Skeletal muscle satellite cell (primary cell): ENCODE data around the gene ZBTB20.

ENCODE experiments used
- H3K27me3 ChIP-seq: 2 replicates; pipeline ENCODE4 v1.7.0; 2013; ENCODE audit warnings: low read length; ENCODE audit not compliant: control insufficient read depth, insufficient read depth
- H3K36me3 ChIP-seq: 2 replicates; pipeline ENCODE4 v1.7.0; 2013; ENCODE audit warnings: mild to moderate bottlenecking, control low read depth, low read length; ENCODE audit not compliant: insufficient read depth
- H3K4me1 ChIP-seq: 2 replicates; pipeline ENCODE4 v1.7.0; 2013; ENCODE audit warnings: low read length; ENCODE audit not compliant: control insufficient read depth, insufficient read depth
- H3K4me2 ChIP-seq: 2 replicates; pipeline ENCODE4 v1.7.0; 2013; ENCODE audit warnings: mild to moderate bottlenecking, low read length
- H3K4me3 ChIP-seq: 2 replicates; pipeline ENCODE4 v1.7.0; 2013; ENCODE audit warnings: low read length
- H3K9ac ChIP-seq: 2 replicates; pipeline ENCODE4 v1.7.0; 2013; ENCODE audit warnings: mild to moderate bottlenecking, low read depth, low read length, moderate library complexity
- H3K9me3 ChIP-seq: replicated peaks from 2 replicates; pipeline ENCODE4 v1.7.0; 2013; ENCODE audit warnings: mild to moderate bottlenecking, control low read depth, low read length

Gene ZBTB20

DNA sequence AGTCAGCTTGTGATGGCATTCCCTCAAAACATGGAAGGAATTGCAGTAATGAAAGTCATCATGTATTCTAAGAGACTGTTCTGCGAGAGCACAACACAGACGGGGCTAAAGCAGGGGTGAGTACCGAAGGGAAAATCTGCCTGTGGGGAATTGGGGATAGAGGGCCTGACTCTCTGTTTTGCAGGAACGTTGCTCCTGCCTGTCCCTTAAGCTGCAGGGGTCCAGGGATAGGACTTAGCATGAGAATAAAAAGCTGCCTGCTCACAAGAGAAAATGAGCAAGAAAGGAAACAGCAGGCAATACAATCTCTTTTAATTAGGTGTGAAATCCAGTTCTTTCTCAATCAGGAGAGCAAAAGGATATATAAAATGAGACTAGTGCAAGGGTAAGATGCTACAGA lies 791.0 kb downstream of the ZBTB20 start:
- H3K4me2 ChIP-seq: no peak overlapping the region
- H3K9ac ChIP-seq: no peak overlapping the region
- peaks cover 2% of the 10 kb centered on the region for H3K36me3 ChIP-seq
- H3K4me1 ChIP-seq: no peaks in the 10 kb centered on the region
- H3K4me3 ChIP-seq: no peak overlapping the region
- H3K9me3 ChIP-seq: no peaks in the 10 kb centered on the region
- H3K27me3 ChIP-seq: no peaks in the 10 kb centered on the region

- Histone ChIP-seq H3K4me1 (no peaks in the 10 kb centered on the region), H3K4me2 (no peak overlapping the region), H3K9me3 (no peaks in the 10 kb centered on the region), H3K36me3 (peaks cover 6% of the 10 kb centered on the region), H3K4me3 (no peak overlapping the region), H3K9ac (no peak overlapping the region), H3K27me3 (no peaks in the 10 kb centered on the region)
These were observed 791.4 kb downstream of the ZBTB20 start for GRCh38 chr3:114355653-114356052.

GRCh38 chr3:114351822-114352145 lies 795.3 kb downstream of the ZBTB20 start:
- Histone ChIP-seq H3K9ac (no peak overlapping the region), H3K9me3 (no peaks in the 10 kb centered on the region)

DNA sequence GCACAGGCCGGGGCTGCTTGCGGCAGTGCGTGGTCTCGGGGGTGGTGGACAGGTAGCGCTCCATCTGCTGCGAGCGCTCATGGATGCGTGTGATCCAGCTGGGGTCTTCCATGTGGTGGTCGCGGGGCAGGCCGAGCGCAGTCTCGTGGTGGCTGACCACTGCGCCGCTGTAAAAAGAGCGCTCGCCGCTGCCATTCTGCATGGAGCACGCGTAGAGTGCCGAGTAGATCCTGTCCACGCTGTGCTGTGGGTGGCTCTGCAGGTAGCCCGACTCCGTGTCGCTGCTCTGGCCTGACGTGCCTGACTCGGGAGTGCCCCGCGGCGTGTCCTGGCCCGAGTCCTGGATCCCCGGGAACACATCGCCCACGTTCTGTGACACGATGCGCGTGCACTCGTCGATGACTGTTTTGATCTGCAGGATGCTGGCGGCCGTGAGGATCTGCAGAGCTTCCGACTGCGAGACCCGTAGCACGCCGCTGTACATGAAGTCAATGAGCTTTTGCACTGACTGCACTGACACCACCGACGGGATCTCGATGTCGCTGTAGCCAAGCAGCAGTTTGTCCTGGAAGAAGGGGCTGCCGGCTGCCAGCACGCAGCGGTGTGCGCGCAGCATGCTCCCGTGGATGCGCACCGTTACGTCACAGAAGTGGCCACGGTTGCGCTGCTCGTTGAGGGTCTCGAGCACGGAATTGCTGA lies 795.8 kb downstream of the ZBTB20 start:
- Histone ChIP-seq H3K36me3 (peaks cover 16% of the 10 kb centered on the region), H3K4me2 (no peak overlapping the region), H3K4me1 (no peaks in the 10 kb centered on the region), H3K4me3 (no peak overlapping the region), H3K9me3 (no peaks in the 10 kb centered on the region), H3K27me3 (no peaks in the 10 kb centered on the region), H3K9ac (no peak overlapping the region)

More at GRCh38 chr3:114351822-114352145, 795.3 kb downstream of the ZBTB20 start:
- Histone ChIP-seq H3K4me2 (no peak overlapping the region), H3K36me3 (peaks cover 16% of the 10 kb centered on the region), H3K27me3 (no peaks in the 10 kb centered on the region), H3K4me1 (no peaks in the 10 kb centered on the region), H3K4me3 (no peak overlapping the region)

- no peaks in the 10 kb centered on the region for H3K27me3 ChIP-seq
- H3K9me3 ChIP-seq: no peaks in the 10 kb centered on the region
- no peak overlapping the region for H3K4me2 ChIP-seq
- H3K4me1 ChIP-seq: no peaks in the 10 kb centered on the region
- H3K9ac ChIP-seq: no peak overlapping the region
- peaks cover 16% of the 10 kb centered on the region for H3K36me3 ChIP-seq
- H3K4me3 ChIP-seq: no peak overlapping the region
These were observed 796.4 kb downstream of the ZBTB20 start for GRCh38 chr3:114350690-114351089.

DNA sequence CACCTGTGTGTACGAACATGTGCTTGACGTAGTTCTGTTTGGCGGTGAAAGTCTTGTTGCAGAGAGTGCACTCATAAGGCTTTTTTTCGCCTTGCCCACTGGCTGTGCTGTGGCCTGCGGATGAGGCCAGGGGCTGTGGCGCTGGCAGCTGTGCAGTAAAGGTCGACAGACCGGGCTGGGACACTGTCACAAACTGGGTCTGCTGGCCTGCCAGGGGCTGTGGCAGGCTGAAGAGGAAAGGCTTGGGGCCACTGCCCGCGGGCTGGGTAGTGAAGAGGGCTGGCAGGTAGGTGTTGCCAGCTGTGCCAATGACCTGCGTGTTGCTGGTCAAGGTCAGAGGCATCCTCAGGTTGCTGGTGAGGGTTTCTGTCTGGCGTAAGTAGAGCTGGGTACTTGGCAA lies 796.8 kb downstream of the ZBTB20 start:
- no peaks in the 10 kb centered on the region for H3K4me1 ChIP-seq
- H3K9me3 ChIP-seq: no peaks in the 10 kb centered on the region
- H3K4me2 ChIP-seq: no peak overlapping the region
- H3K9ac ChIP-seq: no peak overlapping the region
- H3K4me3 ChIP-seq: no peak overlapping the region
- peaks cover 16% of the 10 kb centered on the region for H3K36me3 ChIP-seq
- no peaks in the 10 kb centered on the region for H3K27me3 ChIP-seq

- Histone ChIP-seq H3K27me3 (no peaks in the 10 kb centered on the region), H3K4me2 (no peak overlapping the region), H3K4me1 (no peaks in the 10 kb centered on the region), H3K9ac (no peak overlapping the region), H3K9me3 (no peaks in the 10 kb centered on the region), H3K36me3 (no peaks in the 10 kb centered on the region), H3K4me3 (no peak overlapping the region)
These were observed 802.6 kb downstream of the ZBTB20 start for GRCh38 chr3:114344492-114344891.

DNA sequence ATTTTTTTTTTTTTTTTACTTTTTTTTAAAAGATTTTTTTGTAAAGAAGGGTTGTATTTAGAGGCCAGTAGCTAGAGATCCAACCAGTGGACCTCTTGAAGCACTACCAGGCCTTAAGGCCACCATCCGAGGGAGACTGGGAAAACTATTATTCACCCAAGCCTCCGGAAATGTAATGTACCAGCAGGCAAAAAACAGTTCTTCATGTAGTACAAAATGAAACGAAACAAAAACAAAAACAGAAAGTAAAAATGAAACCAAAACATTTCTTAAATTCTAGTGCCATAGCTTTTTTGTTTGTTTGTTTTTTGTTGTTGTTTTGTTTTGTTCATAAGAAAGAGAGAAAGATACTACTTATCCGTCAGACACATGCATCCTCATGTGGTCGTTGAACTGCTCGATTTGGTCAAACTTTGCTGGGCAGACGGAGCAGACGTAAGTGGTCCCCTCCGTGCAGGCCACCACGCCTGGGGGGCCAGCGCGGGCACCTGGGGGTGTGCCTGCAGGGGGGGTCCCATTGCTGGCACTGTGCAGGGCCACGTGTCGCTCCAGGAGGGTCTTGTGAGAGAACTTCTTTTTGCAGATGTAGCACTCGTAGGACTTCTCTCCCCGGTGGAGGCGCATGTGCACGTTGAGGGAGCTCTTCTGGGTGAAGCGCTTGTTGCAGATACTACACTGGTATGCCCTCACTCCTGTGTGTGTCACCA lies 808.3 kb downstream of the ZBTB20 start:
- no peak overlapping the region for H3K9ac ChIP-seq
- H3K4me3 ChIP-seq: no peak overlapping the region
- no peaks in the 10 kb centered on the region for H3K9me3 ChIP-seq
- no peaks in the 10 kb centered on the region for H3K27me3 ChIP-seq
- peaks cover 3% of the 10 kb centered on the region for H3K36me3 ChIP-seq
- H3K4me2 ChIP-seq: no peak overlapping the region
- H3K4me1 ChIP-seq: no peaks in the 10 kb centered on the region

GRCh38 chr3:114336857-114337256 lies 810.2 kb downstream of the ZBTB20 start:
- no peaks in the 10 kb centered on the region for H3K27me3 ChIP-seq
- H3K9ac ChIP-seq: no peak overlapping the region
- H3K4me1 ChIP-seq: no peaks in the 10 kb centered on the region
- H3K9me3 ChIP-seq: no peaks in the 10 kb centered on the region
- H3K36me3 ChIP-seq: peaks cover 6% of the 10 kb centered on the region
- H3K4me3 ChIP-seq: no peak overlapping the region
- H3K4me2 ChIP-seq: no peak overlapping the region

DNA sequence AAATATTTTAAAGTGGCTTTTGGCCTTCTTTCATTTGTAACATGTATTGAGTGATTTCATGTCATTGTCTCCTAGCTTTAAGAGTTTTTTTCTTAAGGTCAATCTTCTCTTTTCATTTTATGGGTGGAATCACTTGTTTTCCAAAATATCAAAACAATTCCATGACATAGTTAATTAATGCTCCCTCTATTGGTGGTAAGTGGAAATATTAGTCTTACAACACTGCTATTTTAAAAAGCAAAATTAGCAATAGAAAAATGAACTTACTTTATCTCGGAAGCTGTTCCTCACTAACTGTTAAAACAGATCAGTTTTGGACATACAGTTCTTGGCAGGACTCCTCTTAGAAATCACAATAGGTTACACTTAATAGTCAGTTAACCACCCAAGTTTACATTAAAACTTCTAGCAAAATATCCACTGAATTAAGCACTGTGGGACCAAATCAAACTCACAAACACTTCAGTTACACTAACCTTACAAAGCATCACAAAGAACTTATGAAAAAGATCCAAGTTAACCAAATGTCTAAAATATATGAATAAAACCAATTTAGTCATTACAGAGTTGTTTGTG lies 810.9 kb downstream of the ZBTB20 start:
- no peaks in the 10 kb centered on the region for H3K27me3 ChIP-seq
- H3K4me1 ChIP-seq: no peaks in the 10 kb centered on the region
- no peaks in the 10 kb centered on the region for H3K9me3 ChIP-seq
- H3K36me3 ChIP-seq: peaks cover 6% of the 10 kb centered on the region
- no peak overlapping the region for H3K9ac ChIP-seq
- H3K4me2 ChIP-seq: no peak overlapping the region
- no peak overlapping the region for H3K4me3 ChIP-seq

DNA sequence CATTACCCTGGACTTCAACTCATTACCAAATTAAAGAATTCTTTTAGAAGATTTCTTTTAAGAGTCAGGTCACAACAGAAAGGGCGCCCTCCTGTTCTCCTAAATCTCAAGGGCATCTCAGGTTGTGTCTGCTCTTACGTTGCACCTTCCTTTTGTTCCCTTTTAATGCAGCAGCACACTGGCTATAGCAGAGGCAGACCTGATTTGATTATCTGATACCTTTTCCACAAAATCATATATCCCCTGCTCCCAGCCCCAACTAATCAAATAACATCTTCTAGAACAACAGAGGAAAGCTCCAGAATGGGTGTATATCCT lies 813.2 kb downstream of the ZBTB20 start:
- Histone ChIP-seq H3K4me2 (no peak overlapping the region), H3K4me1 (no peaks in the 10 kb centered on the region), H3K27me3 (no peaks in the 10 kb centered on the region), H3K4me3 (no peak overlapping the region), H3K36me3 (peaks cover 6% of the 10 kb centered on the region), H3K9ac (no peak overlapping the region), H3K9me3 (no peaks in the 10 kb centered on the region)
